ENCODE data around the gene UCHL1.

The UCHL1 gene

DNA sequence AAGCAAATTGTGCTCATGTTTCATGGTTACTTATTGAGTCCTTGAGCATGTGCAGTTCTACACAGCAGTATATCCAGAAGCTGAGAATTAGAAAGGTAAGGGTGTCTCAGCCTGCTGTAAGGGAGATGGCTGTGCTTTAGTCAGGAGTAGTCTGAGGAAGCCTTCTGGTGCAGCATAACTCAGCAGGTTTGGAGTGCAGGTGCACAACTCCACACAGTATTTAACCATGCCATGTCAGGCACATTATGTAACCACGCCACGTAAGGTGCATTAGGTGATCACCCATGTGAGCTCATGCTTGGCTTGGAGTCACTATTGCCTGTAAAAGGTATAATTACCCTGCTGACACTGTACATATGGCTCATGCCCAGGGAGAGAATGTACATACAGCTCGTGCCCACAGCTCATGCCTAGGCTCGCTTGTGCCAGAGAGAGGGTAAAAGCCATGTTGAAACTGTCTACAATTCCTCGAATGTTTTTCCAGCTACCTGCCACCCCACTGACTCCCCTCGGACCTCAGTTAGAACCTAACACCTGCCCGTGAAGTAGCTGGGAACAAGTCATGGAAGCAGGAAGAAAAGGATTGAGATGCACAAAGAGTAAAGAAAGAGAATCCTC, 37.8 kb downstream of the UCHL1 start:
- no peak for TF ChIP-seq EZH2phosphoT487 (IDR thresholded peaks at IDR 0.05; ENCODE audit: low read length)
- no peak for TF ChIP-seq CTCF (IDR thresholded peaks at IDR 0.05; ENCODE audit: low read length)
- TF ChIP-seq EZH2 (optimal IDR thresholded peaks at IDR 0.05; ENCODE audit: low read depth, low read length) = no peak
- no peaks in the 10 kb centered on the region for H3K9me3 ChIP-seq (replicated peaks; ENCODE audit: insufficient read depth, low read length)
- no peak for DNase-seq

DNA sequence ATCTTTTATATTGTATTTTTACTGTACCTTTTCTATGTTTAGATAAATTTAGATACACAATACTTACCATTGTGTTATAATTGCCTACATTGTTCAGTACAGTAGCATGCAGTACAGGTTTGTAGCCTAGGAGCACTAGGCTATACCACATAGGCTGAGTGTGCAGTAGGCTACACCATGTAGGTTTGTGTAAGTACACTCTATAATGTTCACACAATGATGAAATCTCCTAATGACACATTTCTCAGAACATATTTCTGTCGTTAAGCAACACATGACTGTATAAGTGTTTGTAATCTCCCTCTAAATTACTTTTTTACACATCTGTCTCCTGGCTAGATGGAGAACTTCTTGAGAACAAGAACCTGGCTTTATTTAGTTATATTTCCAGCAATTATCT, 40.3 kb downstream of the UCHL1 start:
- no peaks in the 10 kb centered on the region for H3K4me1 ChIP-seq (ENCODE audit: low read length)
- H3K79me2 ChIP-seq (ENCODE audit: low read length) = no peaks in the 10 kb centered on the region
- no peak overlapping the region for H3K4me2 ChIP-seq (ENCODE audit: low read depth, low read length)
- H4K20me1 ChIP-seq (ENCODE audit: insufficient read depth, low read length) = no peaks in the 10 kb centered on the region
- H3K9ac ChIP-seq (ENCODE audit: low read length) = no peak overlapping the region
- H3K27ac ChIP-seq (ENCODE audit: low read length) = no peak overlapping the region
- H3K9me3 ChIP-seq (replicated peaks; ENCODE audit: insufficient read depth, low read length) = no peaks in the 10 kb centered on the region
- H2AFZ ChIP-seq (ENCODE audit: low read length) = no peak overlapping the region
- TF ChIP-seq EZH2phosphoT487 (IDR thresholded peaks at IDR 0.05; ENCODE audit: low read length) (no peak), EZH2 (optimal IDR thresholded peaks at IDR 0.05; ENCODE audit: low read depth, low read length) (no peak)
- no peaks in the 10 kb centered on the region for H3K27me3 ChIP-seq (replicated peaks; ENCODE audit: insufficient read depth, low read length)
- no peak for DNase-seq
- H3K36me3 ChIP-seq (replicated peaks; ENCODE audit: insufficient read depth, low read length) = no peaks in the 10 kb centered on the region
- no peaks in the 10 kb centered on the region for H3K9me2 ChIP-seq (replicated peaks; ENCODE audit: insufficient read depth, low read length)
- no peak overlapping the region for H3K4me3 ChIP-seq (ENCODE audit: low read length)
- no peaks in the 10 kb centered on the region for H3F3A ChIP-seq (ENCODE audit: insufficient read depth, low read length)

More for the DNA sequence above, 37.8 kb downstream of the UCHL1 start:
- Histone ChIP-seq H3K27me3 (replicated peaks; ENCODE audit: insufficient read depth, low read length) (no peaks in the 10 kb centered on the region), H3K79me2 (ENCODE audit: low read length) (no peaks in the 10 kb centered on the region), H3K4me1 (ENCODE audit: low read length) (no peaks in the 10 kb centered on the region), H3K9ac (ENCODE audit: low read length) (no peak overlapping the region), H3K27ac (ENCODE audit: low read length) (no peak overlapping the region), H3K4me2 (ENCODE audit: low read depth, low read length) (no peak overlapping the region), H3F3A (ENCODE audit: insufficient read depth, low read length) (no peaks in the 10 kb centered on the region; the same call in 1 of the 2 replicates), H3K9me2 (replicated peaks; ENCODE audit: insufficient read depth, low read length) (no peaks in the 10 kb centered on the region), H2AFZ (ENCODE audit: low read length) (no peak overlapping the region), H3K36me3 (replicated peaks; ENCODE audit: insufficient read depth, low read length) (no peaks in the 10 kb centered on the region), H4K20me1 (ENCODE audit: insufficient read depth, low read length) (no peaks in the 10 kb centered on the region), H3K4me3 (ENCODE audit: low read length) (no peak overlapping the region)

GRCh38 chr4:41297832-41298231, 41.1 kb downstream of the UCHL1 start:
- Histone ChIP-seq H2AFZ (ENCODE audit: low read length) (no peak overlapping the region), H3K4me1 (ENCODE audit: low read length) (no peaks in the 10 kb centered on the region), H3K4me2 (ENCODE audit: low read depth, low read length) (no peak overlapping the region), H3K27ac (ENCODE audit: low read length) (no peak overlapping the region), H3K9ac (ENCODE audit: low read length) (no peak overlapping the region), H3K9me2 (replicated peaks; ENCODE audit: insufficient read depth, low read length) (no peaks in the 10 kb centered on the region), H3K4me3 (ENCODE audit: low read length) (no peak overlapping the region), H3K79me2 (ENCODE audit: low read length) (no peaks in the 10 kb centered on the region), H3K36me3 (replicated peaks; ENCODE audit: insufficient read depth, low read length) (no peaks in the 10 kb centered on the region), H3K9me3 (replicated peaks; ENCODE audit: insufficient read depth, low read length) (no peaks in the 10 kb centered on the region), H3F3A (ENCODE audit: insufficient read depth, low read length) (no peaks in the 10 kb centered on the region), H3K27me3 (replicated peaks; ENCODE audit: insufficient read depth, low read length) (no peaks in the 10 kb centered on the region), H4K20me1 (ENCODE audit: insufficient read depth, low read length) (no peaks in the 10 kb centered on the region)
- TF ChIP-seq EZH2 (optimal IDR thresholded peaks at IDR 0.05; ENCODE audit: low read depth, low read length) = no peak
- TF ChIP-seq CTCF (IDR thresholded peaks at IDR 0.05; ENCODE audit: low read length) = no peak
- TF ChIP-seq EZH2phosphoT487 (IDR thresholded peaks at IDR 0.05; ENCODE audit: low read length) = no peak
- DNase-seq = no peak

- Histone ChIP-seq H3K9ac (ENCODE audit: low read length) (no peak overlapping the region), H3K4me1 (ENCODE audit: low read length) (no peaks in the 10 kb centered on the region), H4K20me1 (ENCODE audit: insufficient read depth, low read length) (no peaks in the 10 kb centered on the region), H3F3A (ENCODE audit: insufficient read depth, low read length) (no peaks in the 10 kb centered on the region), H3K9me3 (replicated peaks; ENCODE audit: insufficient read depth, low read length) (no peaks in the 10 kb centered on the region), H3K79me2 (ENCODE audit: low read length) (no peaks in the 10 kb centered on the region), H3K9me2 (replicated peaks; ENCODE audit: insufficient read depth, low read length) (no peaks in the 10 kb centered on the region), H3K4me3 (ENCODE audit: low read length) (no peak overlapping the region), H3K4me2 (ENCODE audit: low read depth, low read length) (no peak overlapping the region), H2AFZ (ENCODE audit: low read length) (no peak overlapping the region), H3K27me3 (replicated peaks; ENCODE audit: insufficient read depth, low read length) (no peaks in the 10 kb centered on the region), H3K36me3 (replicated peaks; ENCODE audit: insufficient read depth, low read length) (no peaks in the 10 kb centered on the region), H3K27ac (ENCODE audit: low read length) (no peak overlapping the region)
- no peak for TF ChIP-seq EZH2 (optimal IDR thresholded peaks at IDR 0.05; ENCODE audit: low read depth, low read length)
- no peak for TF ChIP-seq CTCF (IDR thresholded peaks at IDR 0.05; ENCODE audit: low read length)
- no peak for TF ChIP-seq EZH2phosphoT487 (IDR thresholded peaks at IDR 0.05; ENCODE audit: low read length)
- DNase-seq = no peak
Measured at GRCh38 chr4:41299486-41299885, 42.8 kb downstream of the UCHL1 start.
